ENCODE data around the gene CD59. TPM values are rescaled to one million over a fixed set of nuclear protein-coding genes. Genes with fewer than 3 reads are reported as not detected.

Gene CD59, protein sequence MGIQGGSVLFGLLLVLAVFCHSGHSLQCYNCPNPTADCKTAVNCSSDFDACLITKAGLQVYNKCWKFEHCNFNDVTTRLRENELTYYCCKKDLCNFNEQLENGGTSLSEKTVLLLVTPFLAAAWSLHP
- total RNA-seq, result 1,661 and 2,243 TPM in 2 replicates

DNA sequence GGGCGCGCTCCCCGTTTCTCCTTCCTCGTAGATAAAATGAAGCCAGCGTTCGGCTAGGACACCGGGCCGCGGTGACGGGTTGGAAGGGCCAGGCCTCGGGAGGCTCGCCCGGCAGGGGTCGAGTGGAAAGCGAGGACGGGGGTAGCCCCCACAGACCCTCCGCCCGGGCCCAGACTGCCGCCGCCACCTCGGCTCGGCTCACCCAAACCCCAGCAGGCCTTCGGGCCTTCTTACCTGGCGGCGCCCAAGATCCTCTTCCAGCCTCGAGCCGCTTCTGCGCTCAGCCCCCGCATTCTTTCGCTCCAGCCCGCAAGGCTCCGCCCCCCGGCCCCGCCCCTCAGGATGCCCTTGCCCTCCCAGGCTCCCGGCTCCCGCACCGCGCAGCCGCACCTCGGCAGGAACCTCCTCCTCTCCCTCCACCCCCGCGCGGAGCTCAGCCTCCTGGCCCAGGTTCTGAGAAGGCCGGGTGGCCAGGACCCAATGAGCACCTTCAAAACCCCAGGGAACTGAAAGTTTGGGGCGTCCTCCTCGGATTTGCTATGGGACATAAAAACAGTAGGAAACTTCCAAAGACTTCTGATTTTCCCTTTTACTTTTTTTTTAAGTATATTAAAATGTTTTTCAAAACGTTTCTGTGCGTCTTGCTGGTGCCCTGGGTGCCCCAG is at the start of gene CD59:
Gene CD59, minus strand, starts transcription at position 276 of the 665 bp plus-strand sequence. CDS start 13,978 bp downstream, outside the sequence.

DNA sequence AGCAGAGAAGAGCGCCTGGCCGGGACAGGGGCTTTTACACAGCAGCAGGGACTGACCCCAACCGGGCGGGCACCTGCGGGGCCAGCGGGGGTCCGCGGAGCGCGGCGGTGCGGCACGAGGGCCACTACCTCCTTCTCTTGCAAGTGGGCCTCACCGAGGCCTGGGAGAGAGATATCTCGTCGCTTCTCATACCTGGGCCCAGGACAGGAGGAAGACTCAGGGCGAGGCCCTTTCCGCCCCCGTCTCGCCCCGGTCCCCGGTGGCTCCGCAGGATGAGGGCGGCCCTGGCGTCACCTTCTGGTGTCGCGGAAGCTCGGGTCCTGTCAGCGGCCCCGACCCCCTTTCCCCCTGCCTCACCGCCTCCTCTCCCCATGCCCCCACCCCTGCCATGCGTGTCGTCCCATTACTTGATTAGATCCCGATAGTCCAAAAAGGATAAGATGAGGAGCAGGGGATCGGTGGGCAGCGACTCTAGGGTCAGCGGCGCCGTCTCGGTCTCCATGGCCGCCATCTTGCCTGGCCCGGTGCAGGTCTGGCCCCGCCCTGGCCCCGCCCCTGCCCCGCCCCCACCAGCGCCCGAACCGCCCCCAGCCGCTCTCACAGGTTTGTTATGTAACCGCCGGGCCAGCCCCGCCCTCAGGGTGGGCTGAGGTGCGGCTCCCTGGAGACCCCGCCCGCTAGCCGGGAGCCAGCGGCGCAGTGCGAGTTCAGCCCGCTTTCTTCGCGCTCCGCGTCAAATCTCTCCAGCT is 37.9 kb upstream of the CD59 start, which contains the start of gene FBXO3:
Gene FBXO3, minus strand, starts transcription at position 534 of the 749 bp plus-strand sequence. Its CDS starts 23 bp downstream, at position 511.

DNA sequence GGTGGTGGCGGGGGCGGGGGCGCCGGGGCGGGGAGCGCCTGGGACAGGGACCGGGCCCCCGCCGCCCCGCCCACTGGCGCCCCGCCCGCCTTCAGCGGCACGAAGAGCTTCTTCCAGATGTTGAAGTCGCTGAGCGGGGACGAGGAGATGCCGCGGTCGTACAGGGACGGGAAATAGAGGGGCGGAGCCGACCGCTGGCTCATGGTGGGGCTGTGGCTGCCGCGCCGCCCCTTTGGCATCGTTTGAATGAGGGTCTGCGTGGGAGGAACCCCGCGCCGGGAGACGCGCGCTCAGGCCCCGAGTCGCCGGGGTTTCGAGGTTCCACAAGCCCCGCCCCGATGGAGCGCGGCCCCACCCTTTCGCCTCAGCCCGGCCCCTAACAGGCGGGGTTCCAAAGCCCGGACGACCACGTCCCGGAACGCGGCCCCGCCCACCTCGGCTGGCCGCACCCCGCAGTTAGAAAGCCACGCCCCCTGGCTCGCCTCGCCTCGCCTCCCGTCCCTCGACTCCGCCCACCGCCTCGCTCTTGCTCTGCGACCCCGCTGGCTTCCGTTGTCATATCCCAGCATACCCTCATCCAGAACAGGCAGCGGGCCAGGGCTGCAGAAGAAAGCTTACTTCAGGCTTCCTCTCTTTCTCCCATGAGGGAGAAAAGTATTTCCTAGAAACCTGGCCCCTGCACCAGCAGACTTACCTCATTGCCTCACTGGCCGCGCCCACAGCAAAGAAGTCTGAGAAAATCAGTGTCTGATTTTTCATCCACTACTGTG is 35.5 kb downstream of the CD59 start, which contains the start of gene C11orf91:
Gene C11orf91, minus strand, starts transcription at position 325 of the 770 bp plus-strand sequence. Its CDS starts 86 bp downstream, at position 239.

Other genes starting within 250 kb of the CD59 start
- gene C11orf91, start 35.6 kb downstream of the CD59 start, total RNA-seq, result 0.19 and 0.40 TPM in 2 replicates
- gene FBXO3, start 38.1 kb upstream of the CD59 start, total RNA-seq, result 50.9 and 59.2 TPM in 2 replicates
- gene LMO2, start 155.7 kb upstream of the CD59 start, total RNA-seq, result 92.6 and 152 TPM in 2 replicates

Data from aortic smooth muscle cell (primary cell).